ENCODE data around the gene SFSWAP. TPM values are rescaled to one million over a fixed set of nuclear protein-coding genes. Genes with fewer than 3 reads are reported as not detected.

Gene SFSWAP
- total and polyA plus RNA-seq, 2 of the 13 experiments (the other 11 are each of a cell fraction or from before 2014, with no cell fraction given) = 17.1 to 27.7 TPM

GRCh38 chr12:131740626-131741025 is 29.7 kb downstream of the SFSWAP start:
- TF ChIP-seq TEF (CRISPR knock-in tag; IDR thresholded peaks at IDR 0.05) = no peak
- no peak for TF ChIP-seq ZC3H13 (CRISPR knock-in tag; IDR thresholded peaks at IDR 0.05)
- TF ChIP-seq ZNF441 (CRISPR knock-in tag; IDR thresholded peaks at IDR 0.05; ENCODE audit: borderline replicate concordance) = no peak
- TF ChIP-seq, protein P1, sequence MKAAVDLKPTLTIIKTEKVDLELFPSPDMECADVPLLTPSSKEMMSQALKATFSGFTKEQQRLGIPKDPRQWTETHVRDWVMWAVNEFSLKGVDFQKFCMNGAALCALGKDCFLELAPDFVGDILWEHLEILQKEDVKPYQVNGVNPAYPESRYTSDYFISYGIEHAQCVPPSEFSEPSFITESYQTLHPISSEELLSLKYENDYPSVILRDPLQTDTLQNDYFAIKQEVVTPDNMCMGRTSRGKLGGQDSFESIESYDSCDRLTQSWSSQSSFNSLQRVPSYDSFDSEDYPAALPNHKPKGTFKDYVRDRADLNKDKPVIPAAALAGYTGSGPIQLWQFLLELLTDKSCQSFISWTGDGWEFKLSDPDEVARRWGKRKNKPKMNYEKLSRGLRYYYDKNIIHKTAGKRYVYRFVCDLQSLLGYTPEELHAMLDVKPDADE (CRISPR knock-in tag; IDR thresholded peaks at IDR 0.05) = no peak
- no peak for TF ChIP-seq ZBTB21 (CRISPR knock-in tag; IDR thresholded peaks at IDR 0.05)
- no peak for TF ChIP-seq ZIK1 (CRISPR knock-in tag; IDR thresholded peaks at IDR 0.05; ENCODE audit: borderline replicate concordance, low read depth)
- no peak for TF ChIP-seq ZNF558 (CRISPR knock-in tag; IDR thresholded peaks at IDR 0.05; ENCODE audit: borderline replicate concordance)
- TF ChIP-seq AHDC1 (CRISPR knock-in tag; IDR thresholded peaks at IDR 0.05; ENCODE audit: borderline replicate concordance) = no peak
- no peak for TF ChIP-seq SMARCE1 (IDR thresholded peaks at IDR 0.05; ENCODE audit: borderline replicate concordance)
- TF ChIP-seq GATAD1 (CRISPR knock-in tag; IDR thresholded peaks at IDR 0.05) = no peak
- no peak for TF ChIP-seq ZNF234 (CRISPR knock-in tag; conservative IDR thresholded peaks at IDR 0.05)
- TF ChIP-seq MAFG (CRISPR knock-in tag; IDR thresholded peaks at IDR 0.05) = no peak
- no peak for TF ChIP-seq ASH2L (IDR thresholded peaks at IDR 0.05; ENCODE audit: insufficient read length, low read depth, low read length)
- no peak for TF ChIP-seq TMF1 (CRISPR knock-in tag; IDR thresholded peaks at IDR 0.05; ENCODE audit: low read depth)
- Histone ChIP-seq H3K4me2 (ENCODE audit: low read depth, low read length) (no peak overlapping the region), H3K4me3 (replicated peaks in 1 of 3; ENCODE audit: insufficient read depth in 1 of 3, low read depth in 2 of 3, low read length in 3 of 3) (no peak overlapping the region), H3K4me1 (ENCODE audit: insufficient read depth, low read length) (peaks cover 8% of the 10 kb centered on the region; the same call in 1 of the 2 replicates), H2AFZ (ENCODE audit: low read length) (no peak overlapping the region), H3K36me3 (replicated peaks in 1 of 2; ENCODE audit: control insufficient read depth in 1 of 2, insufficient read depth in 2 of 2, low read length in 2 of 2) (peaks cover 26 to 69% of the 10 kb centered on the region in 2 experiments; a peak in 4 of 5 replicates), H3K27ac (ENCODE audit: extremely low read length, insufficient read depth, low read length) (no peak overlapping the region), H4K20me1 (ENCODE audit: insufficient read depth, low read length) (no peaks in the 10 kb centered on the region), H3K79me2 (ENCODE audit: insufficient read depth, low read length) (no peaks in the 10 kb centered on the region), H3K9me3 (ENCODE audit: low read length) (peaks cover 25% of the 10 kb centered on the region; the same call in 1 of the 2 replicates), H3K9ac (ENCODE audit: insufficient read depth, low read depth, low read length) (no peak overlapping the region), H3K27me3 (ENCODE audit: control insufficient read depth in 1 of 2, insufficient read depth in 2 of 2, low read length in 2 of 2) (no peaks in the 10 kb centered on the region)
- ChIA-PET CTCF (ENCODE audit: low intra/inter-chr PET ratio, low total read pairs) (no interaction called here), POLR2A (no interaction called here)
- no peak for FAIRE-seq
- BruUV-seq (replicated peaks) = no TSS peak
- 94% methylated on average over 2 of the region's 2 CpGs for WGBS (ENCODE audit: low lambda C conversion rate)
- intact Hi-C loops (cut with micrococcal nuclease; ENCODE audit: unreplicated experiment) (no loop called here), in situ Hi-C loops (cut with HindIII; ENCODE audit: extremely low pct_ligation_motif_present, low pct_unique_long_range_greater_than_20kb) (no loop called here)
- no peak for ATAC-seq
- no peak for DNase-seq (ENCODE audit: low spot score)
